ENCODE results near the gene TTLL5. TPM values are rescaled to one million over a fixed set of nuclear protein-coding genes. Genes with fewer than 3 reads are reported as not detected.

TTLL5 gene
- total RNA-seq, 4 donors from 2014 or later: 14.2 to 27.1 (median 21.2) TPM

- DNase-seq: no peak
- H3K36me3 ChIP-seq: peaks cover 0 to 57% (median 5%) of the 10 kb centered on the region in 3 donors
Measured at GRCh38 chr14:75968456-75968855, 307.4 kb downstream of the TTLL5 start.

GRCh38 chr14:75969126-75969525 is 308.1 kb downstream of the TTLL5 start:
- H3K27ac ChIP-seq: peak overlapping the region in 1 of 4 donors; percentile 18

More at GRCh38 chr14:75968456-75968855, 307.4 kb downstream of the TTLL5 start:
- H3K27me3 ChIP-seq: no peaks in the 10 kb centered on the region
- peak overlapping the region in 1 of 4 donors; percentile 18 for H3K27ac ChIP-seq
- WGBS, 2 donors: 60 to 64% methylated on average over 3 of the region's 4 CpGs
- H3K4me1 ChIP-seq: peaks cover 0 to 5% (median 0%) of the 10 kb centered on the region in 3 donors
- H3K9me3 ChIP-seq: no peaks in the 10 kb centered on the region
- no peak overlapping the region for H3K4me3 ChIP-seq
- intact Hi-C loops (cut with DNase I): no loop called here
- no peak for TF ChIP-seq CTCF (IDR thresholded peaks at IDR 0.05)
- TF ChIP-seq POLR2A (IDR thresholded peaks at IDR 0.05): no peak

GRCh38 chr14:75969891-75970290 is 308.8 kb downstream of the TTLL5 start:
- no peak for DNase-seq
- intact Hi-C loops (cut with DNase I): no loop called here
- no peaks in the 10 kb centered on the region for H3K27me3 ChIP-seq
- H3K4me3 ChIP-seq: no peak overlapping the region
- H3K4me1 ChIP-seq: peaks cover 0 to 5% (median 0%) of the 10 kb centered on the region in 3 donors
- H3K9me3 ChIP-seq: no peaks in the 10 kb centered on the region
- H3K27ac ChIP-seq: no peak overlapping the region
- H3K36me3 ChIP-seq: peaks cover 0 to 43% (median 0%) of the 10 kb centered on the region in 3 donors
- WGBS, 2 donors: 69 to 72% methylated on average over 8 of the region's 8 CpGs
- TF ChIP-seq POLR2A (IDR thresholded peaks at IDR 0.05) (no peak), CTCF (IDR thresholded peaks at IDR 0.05) (no peak)

More at GRCh38 chr14:75969126-75969525, 308.1 kb downstream of the TTLL5 start:
- peaks cover 0 to 5% (median 0%) of the 10 kb centered on the region in 3 donors for H3K4me1 ChIP-seq
- TF ChIP-seq POLR2A (IDR thresholded peaks at IDR 0.05) (no peak), CTCF (IDR thresholded peaks at IDR 0.05) (no peak)
- H3K9me3 ChIP-seq: no peaks in the 10 kb centered on the region
- no peaks in the 10 kb centered on the region for H3K27me3 ChIP-seq
- 70 to 79% methylated on average over 4 of the region's 4 CpGs for WGBS, 2 donors
- intact Hi-C loops (cut with DNase I): no loop called here
- DNase-seq: no peak
- peaks cover 0 to 50% (median 0%) of the 10 kb centered on the region in 3 donors for H3K36me3 ChIP-seq
- H3K4me3 ChIP-seq: no peak overlapping the region

GRCh38 chr14:75970989-75971388 is 309.9 kb downstream of the TTLL5 start:
- Histone ChIP-seq H3K36me3 (peaks cover 0 to 32% (median 0%) of the 10 kb centered on the region in 3 donors), H3K9me3 (no peaks in the 10 kb centered on the region), H3K27me3 (no peaks in the 10 kb centered on the region), H3K4me1 (peaks cover 0 to 5% (median 0%) of the 10 kb centered on the region in 3 donors), H3K27ac (no peak overlapping the region), H3K4me3 (no peak overlapping the region)
- intact Hi-C loops (cut with DNase I): no loop called here
- TF ChIP-seq CTCF (IDR thresholded peaks at IDR 0.05) (no peak), POLR2A (IDR thresholded peaks at IDR 0.05) (no peak)
- 86% methylated on average over 8 to 9 of the region's 9 CpGs for WGBS, 2 donors
- no peak for DNase-seq

- peaks cover 0 to 27% (median 0%) of the 10 kb centered on the region in 3 donors for H3K36me3 ChIP-seq
- peaks cover 0 to 6% (median 0%) of the 10 kb centered on the region in 3 donors for H3K4me1 ChIP-seq
- TF ChIP-seq CTCF (IDR thresholded peaks at IDR 0.05) (no peak), POLR2A (IDR thresholded peaks at IDR 0.05) (no peak)
- no peaks in the 10 kb centered on the region for H3K27me3 ChIP-seq
- no peaks in the 10 kb centered on the region for H3K9me3 ChIP-seq
- H3K27ac ChIP-seq: no peak overlapping the region
- 91 to 94% methylated on average over 13 to 15 of the region's 15 CpGs for WGBS, 2 donors
- no peak for DNase-seq
- intact Hi-C loops (cut with DNase I): no loop called here
- H3K4me3 ChIP-seq: no peak overlapping the region
Measured at GRCh38 chr14:75971509-75971908, 310.5 kb downstream of the TTLL5 start.
